NCI-H82 treated with DMSO at 0.1 percent for 48 hours (cell line): ENCODE measurements around the gene PNMA3.
"Not testable (repeated sequence)": the region's sequence is repeated elsewhere in the genome, so short reads cannot be mapped to it uniquely, and the experiment has no call there.

Experiments
- DNase-seq: peaks from one replicate; lab custom pipeline; 2025; ENCODE audit not compliant: unreplicated experiment; lab: John Stamatoyannopoulos, UW

PNMA3 gene

GRCh38 chrX:153073331-153073730, 17.1 kb downstream of the PNMA3 start:
- DNase-seq: not testable (repeated sequence)

GRCh38 chrX:153074262-153074899, 18.1 kb downstream of the PNMA3 start:
- no peak for DNase-seq

- no peak for DNase-seq
Observed at GRCh38 chrX:153074935-153075334, 18.7 kb downstream of the PNMA3 start.

GRCh38 chrX:153075366-153075765, 19.1 kb downstream of the PNMA3 start:
- no peak for DNase-seq

- DNase-seq: not testable (repeated sequence)
Observed at GRCh38 chrX:153077437-153078135, 21.3 kb downstream of the PNMA3 start.

GRCh38 chrX:153083238-153083923, 27.1 kb downstream of the PNMA3 start:
- not testable (repeated sequence) for DNase-seq

GRCh38 chrX:153102418-153102817, 46.1 kb downstream of the PNMA3 start:
- DNase-seq: no peak

GRCh38 chrX:153104959-153105358, 48.7 kb downstream of the PNMA3 start:
- not testable (repeated sequence) for DNase-seq

GRCh38 chrX:153106092-153106801, 50.0 kb downstream of the PNMA3 start:
- not testable (repeated sequence) for DNase-seq
